Sciatic nerve (tissue), 2 donors: Measurements from ENCODE around the gene SGSM1. TPM values are rescaled to one million over a fixed set of nuclear protein-coding genes. Genes with fewer than 3 reads are reported as not detected.

ENCODE experiments used
- ATAC-seq: fragments of 200-7000 bp; cut with Tn5 transposase; one replicate; pipeline ENCODE4 v1.9.1; 2020; ENCODE audit warnings: mild to moderate bottlenecking, moderate library complexity
- DNase-seq: peaks from one replicate; pipeline ENCODE4 v3.0.0-alpha.2; 2020; ENCODE audit warnings: low spot score
- intact Hi-C: fragments of 100-400 bp; cut with DNase I; formaldehyde crosslinking; loops from one replicate; pipeline ENCODE4 v1.14.2; 2022
- total RNA-seq: library from RNA; stranded (reverse); fragmentation: NEBNext Ultra II Directional; extraction: Animal tissue kit (Norgen Biotek cat#: 25700); gene quantifications from one replicate; pipeline ENCODE4 v1.2.1, GENCODE V29; 2021
- donor health status: DM: no; HTN: no; CAD: no.
- donor health status: DM: no; HTN: no; CAD: no.

SGSM1 gene
- 2.9 TPM for total RNA-seq

- intact Hi-C loops: no loop called here
- DNase-seq (peak; percentile 81), ATAC-seq (peak; percentile 83)
These were observed at the start of gene SGSM1 for GRCh38 chr22:24805790-24806662. SGSM1 (plus strand) TSS chr22:24806211; CDS start chr22:24806326, 115 bp downstream.

- ATAC-seq (peak; percentile 62), DNase-seq (peak; percentile 75)
- intact Hi-C loops: no loop called here
These were observed 47.7 kb upstream of the SGSM1 start for GRCh38 chr22:24758164-24758799.

- DNase-seq (no peak), ATAC-seq (no peak)
- intact Hi-C loops: no loop called here
These were observed 46.2 kb upstream of the SGSM1 start for GRCh38 chr22:24759765-24760164.

- intact Hi-C loops: no loop called here
These were observed 45.2 kb upstream of the SGSM1 start for GRCh38 chr22:24760708-24761306.

GRCh38 chr22:24761888-24762675 lies 43.9 kb upstream of the SGSM1 start:
- no peak for ATAC-seq
- intact Hi-C loops: no loop called here

More at GRCh38 chr22:24760708-24761306, 45.2 kb upstream of the SGSM1 start:
- ATAC-seq (no peak), DNase-seq (no peak)

GRCh38 chr22:24763872-24764485 lies 42.0 kb upstream of the SGSM1 start:
- ATAC-seq (no peak), DNase-seq (no peak)
- intact Hi-C loops: no loop called here

More at GRCh38 chr22:24761888-24762675, 43.9 kb upstream of the SGSM1 start:
- DNase-seq: no peak

- ATAC-seq (no peak), DNase-seq (no peak)
- intact Hi-C loops: no loop called here
These were observed 40.8 kb upstream of the SGSM1 start for GRCh38 chr22:24765166-24765565.

- intact Hi-C loops: no loop called here
- peak; percentile 80 for ATAC-seq
- DNase-seq: no peak
These were observed 37.3 kb upstream of the SGSM1 start for GRCh38 chr22:24768537-24769374.

GRCh38 chr22:24772493-24773220 lies 33.4 kb upstream of the SGSM1 start:
- intact Hi-C loops: no loop called here
- ATAC-seq (peak; percentile 36), DNase-seq (no peak)

- DNase-seq (no peak), ATAC-seq (no peak)
- intact Hi-C loops: no loop called here
These were observed 30.1 kb upstream of the SGSM1 start for GRCh38 chr22:24775769-24776492.

- intact Hi-C loops: no loop called here
- no peak for ATAC-seq
- no peak for DNase-seq
These were observed 29.5 kb upstream of the SGSM1 start for GRCh38 chr22:24776525-24776924.

- DNase-seq (no peak), ATAC-seq (no peak)
- intact Hi-C loops: no loop called here
These were observed 16.5 kb upstream of the SGSM1 start for GRCh38 chr22:24789516-24789915.

GRCh38 chr22:24791362-24791761 lies 14.6 kb upstream of the SGSM1 start:
- intact Hi-C loops: no loop called here
- ATAC-seq: no peak
- no peak for DNase-seq

- ATAC-seq (no peak), DNase-seq (no peak)
- intact Hi-C loops: no loop called here
These were observed 10.0 kb upstream of the SGSM1 start for GRCh38 chr22:24796056-24796455.

GRCh38 chr22:24796860-24797259 lies 9.2 kb upstream of the SGSM1 start:
- intact Hi-C loops: no loop called here
- ATAC-seq (no peak), DNase-seq (no peak)

GRCh38 chr22:24801901-24802465 lies 4.0 kb upstream of the SGSM1 start:
- DNase-seq: no peak
- intact Hi-C loops: no loop called here
- no peak for ATAC-seq
